ENCODE data around the gene CPE. TPM values are rescaled to one million over a fixed set of nuclear protein-coding genes. Genes with fewer than 3 reads are reported as not detected.
"Not testable (repeated sequence)": the region's sequence is repeated elsewhere in the genome, so short reads cannot be mapped to it uniquely, and the experiment has no call there.

CPE gene
- total RNA-seq, 3 donors from 2014 or later: 106 to 129 (median 114) TPM

DNA sequence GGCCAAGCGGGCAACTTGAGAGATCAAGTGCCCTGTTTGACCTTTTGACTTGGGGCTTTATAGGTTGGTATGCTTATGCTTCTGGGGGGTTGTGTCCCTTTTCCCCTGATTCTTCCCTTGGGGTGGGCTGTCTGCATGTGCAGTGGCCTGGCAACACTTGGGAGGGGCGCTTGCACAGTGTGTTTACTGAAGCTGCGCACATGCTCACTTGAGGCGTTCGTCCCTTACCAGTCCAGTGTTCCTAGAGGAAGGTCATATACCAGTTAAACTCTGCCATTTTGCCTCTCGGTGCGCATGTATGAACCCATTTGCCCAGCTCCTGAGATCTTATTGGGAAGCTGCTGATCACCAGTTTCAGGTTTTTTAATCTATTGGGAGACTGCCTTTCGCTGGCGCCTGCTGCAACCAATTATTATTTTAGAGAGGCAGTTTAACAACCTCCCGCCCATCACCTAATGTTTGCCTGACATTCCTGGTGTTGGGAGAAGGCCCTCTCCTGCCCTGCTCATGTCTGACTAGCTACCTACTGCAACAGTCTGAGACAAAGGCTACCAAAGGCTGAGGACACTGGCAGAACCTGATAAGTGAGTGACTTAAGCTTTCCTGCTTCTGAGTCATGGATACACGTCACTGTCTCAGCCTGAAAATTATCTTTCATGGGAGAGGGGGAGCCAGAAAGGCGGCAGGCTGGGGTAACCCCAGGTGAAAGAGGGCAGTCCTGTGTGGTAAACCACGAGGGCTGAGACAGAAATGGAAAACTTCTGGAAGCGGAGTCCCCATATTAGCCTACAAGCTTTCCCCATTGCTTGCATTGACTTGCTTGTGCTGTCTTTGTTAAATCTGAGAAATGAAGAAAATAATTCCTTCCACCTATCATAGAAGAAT, 97.6 kb downstream of the CPE start:
- Histone ChIP-seq H3K9me3 (peaks cover 0 to 17% of the 10 kb centered on the region in 2 donors), H3K4me1 (no peaks in the 10 kb centered on the region), H3K27ac (no peak overlapping the region), H3K27me3 (no peaks in the 10 kb centered on the region), H3K4me3 (no peak overlapping the region), H3K36me3 (no peaks in the 10 kb centered on the region)
- intact Hi-C loops (cut with DNase I; ENCODE audit: low total_unique reads): no loop called here
- TF ChIP-seq POLR2A (IDR thresholded peaks at IDR 0.05): no peak
- TF ChIP-seq, protein P1, sequence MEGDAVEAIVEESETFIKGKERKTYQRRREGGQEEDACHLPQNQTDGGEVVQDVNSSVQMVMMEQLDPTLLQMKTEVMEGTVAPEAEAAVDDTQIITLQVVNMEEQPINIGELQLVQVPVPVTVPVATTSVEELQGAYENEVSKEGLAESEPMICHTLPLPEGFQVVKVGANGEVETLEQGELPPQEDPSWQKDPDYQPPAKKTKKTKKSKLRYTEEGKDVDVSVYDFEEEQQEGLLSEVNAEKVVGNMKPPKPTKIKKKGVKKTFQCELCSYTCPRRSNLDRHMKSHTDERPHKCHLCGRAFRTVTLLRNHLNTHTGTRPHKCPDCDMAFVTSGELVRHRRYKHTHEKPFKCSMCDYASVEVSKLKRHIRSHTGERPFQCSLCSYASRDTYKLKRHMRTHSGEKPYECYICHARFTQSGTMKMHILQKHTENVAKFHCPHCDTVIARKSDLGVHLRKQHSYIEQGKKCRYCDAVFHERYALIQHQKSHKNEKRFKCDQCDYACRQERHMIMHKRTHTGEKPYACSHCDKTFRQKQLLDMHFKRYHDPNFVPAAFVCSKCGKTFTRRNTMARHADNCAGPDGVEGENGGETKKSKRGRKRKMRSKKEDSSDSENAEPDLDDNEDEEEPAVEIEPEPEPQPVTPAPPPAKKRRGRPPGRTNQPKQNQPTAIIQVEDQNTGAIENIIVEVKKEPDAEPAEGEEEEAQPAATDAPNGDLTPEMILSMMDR (IDR thresholded peaks at IDR 0.05): no peak
- TF ChIP-seq POLR2AphosphoS5 (IDR thresholded peaks at IDR 0.05): no peak
- DNase-seq (ENCODE audit: low spot score in 2 of 2): no peak

DNA sequence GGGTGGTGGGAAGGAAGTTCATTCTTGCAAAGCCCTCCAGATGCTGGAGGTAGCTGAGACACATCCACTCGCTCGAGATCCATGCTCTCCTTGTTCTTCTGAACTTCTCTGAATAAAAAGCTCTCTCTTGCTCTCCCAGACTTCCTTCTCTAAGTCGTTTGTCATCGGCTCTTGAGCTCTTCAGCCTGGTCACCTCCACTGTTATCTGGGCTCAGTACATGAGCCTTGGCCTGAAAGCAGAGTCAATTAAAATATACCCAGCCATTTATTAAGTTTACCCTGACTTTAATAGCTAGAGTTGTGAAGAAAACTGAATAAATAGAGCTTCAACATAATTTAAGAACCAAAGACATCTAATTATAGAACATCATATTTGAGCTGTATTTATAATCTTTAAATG, 99.0 kb downstream of the CPE start:
- peaks cover 0 to 5% of the 10 kb centered on the region in 2 donors for H3K9me3 ChIP-seq
- intact Hi-C loops (cut with DNase I; ENCODE audit: low total_unique reads): no loop called here

DNA sequence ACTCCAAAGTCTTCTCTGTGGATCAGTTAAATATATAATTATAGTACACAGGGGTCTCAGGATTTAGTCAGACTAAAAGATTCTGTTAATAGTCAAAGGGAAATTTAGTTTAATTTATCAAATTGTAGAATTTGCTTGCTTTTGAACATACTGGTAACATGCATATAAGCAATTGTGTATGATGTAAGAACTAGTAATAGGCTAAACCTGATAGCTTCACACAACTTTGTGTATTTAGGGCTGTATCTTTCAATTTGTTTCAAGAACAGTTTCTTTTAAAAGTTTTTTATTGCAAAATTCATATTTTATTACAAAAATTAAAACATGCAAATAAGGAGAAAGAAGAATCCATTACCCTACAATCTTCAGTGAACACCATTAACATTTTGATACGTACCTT, 99.5 kb downstream of the CPE start:
- H3K4me1 ChIP-seq: no peaks in the 10 kb centered on the region
- no peak overlapping the region for H3K27ac ChIP-seq
- intact Hi-C loops (cut with DNase I; ENCODE audit: low total_unique reads): no loop called here
- TF ChIP-seq POLR2AphosphoS5 (IDR thresholded peaks at IDR 0.05): no peak
- TF ChIP-seq, protein P1 (IDR thresholded peaks at IDR 0.05): no peak
- no peak for TF ChIP-seq POLR2A (IDR thresholded peaks at IDR 0.05)
- H3K27me3 ChIP-seq: no peaks in the 10 kb centered on the region
- no peak for DNase-seq (ENCODE audit: low spot score in 2 of 2)
- H3K9me3 ChIP-seq: peaks cover 0 to under 1% of the 10 kb centered on the region in 2 donors
- no peak overlapping the region for H3K4me3 ChIP-seq
- H3K36me3 ChIP-seq: no peaks in the 10 kb centered on the region

More for the DNA sequence above, 99.0 kb downstream of the CPE start:
- H3K4me3 ChIP-seq: no peak overlapping the region
- no peak overlapping the region for H3K27ac ChIP-seq
- no peaks in the 10 kb centered on the region for H3K36me3 ChIP-seq
- DNase-seq (ENCODE audit: low spot score in 2 of 2): no peak
- TF ChIP-seq POLR2AphosphoS5 (IDR thresholded peaks at IDR 0.05) (no peak), POLR2A (IDR thresholded peaks at IDR 0.05) (no peak)
- TF ChIP-seq, protein P1 (IDR thresholded peaks at IDR 0.05): no peak
- H3K27me3 ChIP-seq: no peaks in the 10 kb centered on the region
- H3K4me1 ChIP-seq: no peaks in the 10 kb centered on the region

DNA sequence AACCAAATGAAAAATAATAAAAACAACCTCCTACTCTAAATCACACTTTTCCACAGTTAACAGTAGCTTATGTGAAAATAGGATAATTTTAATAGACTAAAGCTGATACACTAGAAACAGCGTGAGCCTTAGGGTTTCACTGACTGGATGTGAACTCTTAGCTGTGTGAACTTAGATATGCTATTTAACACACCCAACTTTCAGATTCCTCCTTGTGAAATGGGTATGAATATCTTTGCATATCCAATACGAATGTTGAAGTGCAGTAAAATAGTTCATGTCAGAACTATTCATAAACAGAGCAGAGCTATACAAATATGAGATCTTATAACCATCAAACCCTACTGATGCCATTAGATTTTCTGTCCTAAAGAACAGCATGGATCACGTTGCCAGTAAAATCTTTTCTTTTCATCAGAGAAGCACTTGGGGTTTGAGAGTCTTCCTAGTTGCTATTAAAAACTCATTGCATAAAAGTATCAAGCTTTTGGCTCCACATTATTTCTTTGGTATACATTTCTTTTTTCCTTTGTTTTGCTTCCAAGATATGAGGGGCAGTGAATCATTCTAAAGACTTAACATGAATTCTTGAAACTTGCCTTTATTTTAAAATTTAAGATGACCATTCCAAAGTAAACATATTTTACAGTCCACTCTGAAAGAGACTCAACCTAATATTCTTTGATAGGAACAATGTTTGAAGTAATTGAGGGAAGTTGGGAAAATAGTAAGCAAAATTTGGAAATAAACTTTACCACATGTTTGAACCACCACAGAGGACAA, 102.4 kb downstream of the CPE start:
- no peaks in the 10 kb centered on the region for H3K36me3 ChIP-seq
- DNase-seq (ENCODE audit: low spot score in 2 of 2): no peak
- H3K4me1 ChIP-seq: no peaks in the 10 kb centered on the region
- H3K4me3 ChIP-seq: no peak overlapping the region
- TF ChIP-seq POLR2AphosphoS5 (IDR thresholded peaks at IDR 0.05) (no peak), POLR2A (IDR thresholded peaks at IDR 0.05) (no peak)
- TF ChIP-seq, protein P1 (IDR thresholded peaks at IDR 0.05): no peak
- no peak overlapping the region for H3K27ac ChIP-seq
- H3K27me3 ChIP-seq: no peaks in the 10 kb centered on the region
- no peaks in the 10 kb centered on the region for H3K9me3 ChIP-seq
- intact Hi-C loops (cut with DNase I; ENCODE audit: low total_unique reads): no loop called here

DNA sequence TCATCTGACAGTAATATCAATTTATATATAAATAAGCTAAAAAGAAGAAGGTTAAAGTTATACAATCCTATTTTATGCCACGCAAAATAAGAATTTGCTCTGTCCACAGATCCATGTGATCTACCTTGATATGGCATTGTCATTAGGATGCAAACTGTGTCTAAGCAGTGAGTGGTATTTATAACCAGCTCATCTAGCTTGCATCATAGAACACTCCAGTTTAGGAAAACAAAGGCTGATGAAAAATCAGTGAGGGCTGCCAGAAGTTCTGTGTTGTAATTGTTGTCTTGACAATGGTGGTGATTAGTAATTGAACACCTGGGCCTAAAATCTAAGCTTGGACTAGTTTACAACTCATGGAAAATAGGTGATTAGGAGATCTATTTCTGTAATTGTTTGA, 111.0 kb downstream of the CPE start:
- H3K27ac ChIP-seq: no peak overlapping the region
- intact Hi-C loops (cut with DNase I; ENCODE audit: low total_unique reads): no loop called here
- TF ChIP-seq POLR2AphosphoS5 (IDR thresholded peaks at IDR 0.05) (no peak), POLR2A (IDR thresholded peaks at IDR 0.05) (no peak)
- TF ChIP-seq, protein P1 (IDR thresholded peaks at IDR 0.05): no peak

DNA sequence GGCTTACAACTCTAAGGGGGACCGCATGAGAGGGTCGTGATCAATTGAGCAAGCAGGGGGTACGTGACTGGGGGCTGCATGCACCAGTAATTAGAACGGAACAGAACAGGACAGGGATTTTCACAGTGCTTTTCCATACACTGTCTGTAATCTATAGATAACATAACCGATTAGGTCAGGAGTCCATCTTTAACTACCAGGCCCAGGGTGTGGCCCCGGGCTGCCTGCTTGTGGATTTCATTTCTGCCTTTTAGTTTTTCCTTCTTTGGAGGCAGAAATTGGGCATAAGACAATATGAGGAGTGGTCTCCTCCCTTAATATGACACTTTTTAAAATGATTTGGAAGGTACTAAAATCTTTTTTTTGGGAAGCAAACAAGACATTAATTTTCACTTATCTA, 113.8 kb downstream of the CPE start:
- DNase-seq (ENCODE audit: low spot score in 2 of 2); H3K4me3 ChIP-seq; H3K36me3 ChIP-seq; H3K27me3 ChIP-seq; H3K9me3 ChIP-seq; H3K4me1 ChIP-seq; intact Hi-C loops (cut with DNase I; ENCODE audit: low total_unique reads); H3K27ac ChIP-seq: not testable (repeated sequence)

More for the DNA sequence above, 111.0 kb downstream of the CPE start:
- Histone ChIP-seq H3K9me3 (no peaks in the 10 kb centered on the region), H3K4me1 (no peaks in the 10 kb centered on the region), H3K27me3 (no peaks in the 10 kb centered on the region), H3K36me3 (no peaks in the 10 kb centered on the region), H3K4me3 (no peak overlapping the region)
- no peak for DNase-seq (ENCODE audit: low spot score in 2 of 2)
